ENCODE measurements around the gene NRROS. TPM values are rescaled to one million over a fixed set of nuclear protein-coding genes. Genes with fewer than 3 reads are reported as not detected.

NRROS gene
- total and polyA plus RNA-seq, 10 of the 15 experiments (the other 5 are each of a cell fraction or from before 2014, with no cell fraction given) = 0.35 to 42.2 (median 12.6) TPM

GRCh38 chr3:196624067-196624790 lies 15.3 kb upstream of the NRROS start:
- CTCF ChIA-PET = interaction anchor here (1.4 to 2.2 kb wide), 2 partner anchors 15 to 16 kb away, joined by 4 to 6 read pairs; partner anchors contain the start of gene NRROS
- Histone ChIP-seq H3K9ac (ENCODE audit: control insufficient read depth, insufficient read depth, low read length) (peak overlapping the region; percentile 28; the same call in 1 of the 2 replicates), H3K4me3 (peak overlapping the region; percentile 23; the same call in 1 of the 2 replicates), H3K36me3 (ENCODE audit: control insufficient read depth in 2 of 2, insufficient read depth in 2 of 2, low read length in 1 of 2) (no peaks in the 10 kb centered on the region), H3K4me1 (ENCODE audit: control insufficient read depth, insufficient read depth, low read length) (peaks cover 24% of the 10 kb centered on the region), H4K20me1 (ENCODE audit: control insufficient read depth, insufficient read depth) (no peaks in the 10 kb centered on the region), H3K27ac (ENCODE audit: control insufficient read depth, insufficient read depth) (peak overlapping the region; percentile 45), H2AFZ (ENCODE audit: control insufficient read depth, low read depth, low read length) (peak overlapping the region; percentile 74), H3K79me2 (ENCODE audit: control insufficient read depth, insufficient read depth, low read length) (no peaks in the 10 kb centered on the region), H3K4me2 (ENCODE audit: control insufficient read depth, insufficient read depth) (peak overlapping the region; percentile 70), H3K27me3 (replicated peaks in 1 of 2; ENCODE audit: control insufficient read depth in 2 of 2, insufficient read depth in 2 of 2, low read length in 1 of 2) (no peaks in the 10 kb centered on the region), H3K9me3 (replicated peaks; ENCODE audit: control insufficient read depth, insufficient read depth, low read length) (no peaks in the 10 kb centered on the region)
- SMC1A ChIA-PET (ENCODE audit: uncharacterized antibody, unreplicated experiment) = interaction anchor here (0.6 to 1.9 kb wide), 3 partner anchors 14 to 21 kb away, joined by 3 to 6 read pairs (median 5); no protein-coding TSS in a partner anchor
- in situ Hi-C loops (cut with MboI) = no loop called here
- RAD21 ChIA-PET (ENCODE audit: unreplicated experiment) = no interaction called here
- WGBS (ENCODE audit: insufficient coverage, insufficient replicate concordance, low lambda C conversion rate, missing lambda C conversion rate) = 23% methylated on average over 12 of the region's 12 CpGs
- ATAC-seq (peak; percentile 80), DNase-seq (ENCODE audit: low read depth, low spot score) (no peak), FAIRE-seq (peak; percentile 90)
- no TSS peak for BruUV-seq (replicated peaks)
- intact Hi-C loops (cut with micrococcal nuclease; ENCODE audit: unreplicated experiment) = no loop called here
- POLR2A ChIA-PET = interaction anchor here (0.6 kb wide), 1 partner anchor 18 kb away, joined by 6 read pairs; no protein-coding TSS in a partner anchor
- TF ChIP-seq ZBTB40 (IDR thresholded peaks at IDR 0.05; ENCODE audit: borderline replicate concordance) (peak; percentile 45; the same call in 1 of the 2 replicates), POLR2AphosphoS5 (IDR thresholded peaks at IDR 0.05; ENCODE audit: low read length) (0 out of 2 replicates have a peak, but pooled peaks have one; percentile 51), RELA (IDR thresholded peaks at IDR 0.05; ENCODE audit: borderline replicate concordance, partially characterized antibody) (no peak), E4F1 (IDR thresholded peaks at IDR 0.05; ENCODE audit: borderline replicate concordance, partially characterized antibody) (no peak), MEF2B (IDR thresholded peaks at IDR 0.05; ENCODE audit: partially characterized antibody, poor library complexity, severe bottlenecking) (peak; percentile 58), TAF1 (IDR thresholded peaks at IDR 0.05; ENCODE audit: borderline replicate concordance, low read depth, low read length) (no peak), CBFB (IDR thresholded peaks at IDR 0.05; ENCODE audit: low read depth) (peak; percentile 86), NBN (IDR thresholded peaks at IDR 0.05) (no peak), LARP7 (IDR thresholded peaks at IDR 0.05) (no peak), ZNF384 (IDR thresholded peaks at IDR 0.05; ENCODE audit: borderline replicate concordance, low read depth, low read length) (no peak), PKNOX1 (IDR thresholded peaks at IDR 0.05) (peak; percentile 35; the same call in 1 of the 2 replicates), BHLHE40 (IDR thresholded peaks at IDR 0.05; ENCODE audit: borderline replicate concordance in 1 of 2, low read depth in 2 of 2, low read length in 1 of 2) (peak; percentile 95 to 97), HDAC6 (IDR thresholded peaks at IDR 0.05; ENCODE audit: unreplicated experiment) (no peak), SPI1 (IDR thresholded peaks at IDR 0.05; ENCODE audit: borderline replicate concordance, insufficient read depth, low read depth, low read length) (peak; percentile 81), MXI1 (IDR thresholded peaks at IDR 0.05; ENCODE audit: low read depth, low read length) (0 out of 2 replicates have a peak, but pooled peaks have one; percentile 76)

Measured in GM12878 (cell line).